Kidney (tissue), 14 donors: Measurements from ENCODE around the gene NLK. TPM values are rescaled to one million over a fixed set of nuclear protein-coding genes. Genes with fewer than 3 reads are reported as not detected.

ENCODE experiments used
- DNase-seq, 5 donors: peaks; one replicate each; pipeline ENCODE4 v3.0.0-alpha.2; 2013 to 2020
- FAIRE-seq: peaks from 2 replicates; lab custom pipeline; 2012; peaks lifted over from hg19 to GRCh38; lab: Jason Lieb, UNC
- H3K27ac ChIP-seq, 2 donors: one replicate each; pipeline ENCODE4 v1.7.0; 2013; ENCODE audit warnings: low read depth in 2 of 2, low read length in 2 of 2, inconsistent platforms in 1 of 2
- H3K27me3 ChIP-seq: one replicate; pipeline ENCODE4 v1.7.1; 2013; ENCODE audit warnings: low read length, inconsistent platforms; ENCODE audit not compliant: control insufficient read depth, insufficient read depth
- H3K36me3 ChIP-seq, 3 donors: one replicate each; pipeline versions ENCODE4 v1.7.0 to v1.7.1; 2013; ENCODE audit warnings: low read length in 3 of 3, control low read depth in 1 of 3, inconsistent platforms in 1 of 3; ENCODE audit not compliant: insufficient read depth in 3 of 3, control insufficient read depth in 2 of 3
- H3K4me1 ChIP-seq, 3 donors: one replicate each; pipeline versions ENCODE4 v1.7.0 to v1.7.1; 2013; ENCODE audit warnings: low read length in 3 of 3, inconsistent platforms in 1 of 3, low read depth in 1 of 3; ENCODE audit not compliant: control insufficient read depth in 2 of 3, insufficient read depth in 2 of 3
- H3K4me3 ChIP-seq, 3 donors: one replicate each; pipeline versions ENCODE4 v1.7.0 to v1.8.1; 2013; ENCODE audit warnings: low read length in 3 of 3, control low read depth in 1 of 3, inconsistent platforms in 1 of 3
- H3K9ac ChIP-seq, 3 donors: one replicate each; pipeline versions ENCODE4 v1.7.0 to v1.7.1; 2013; ENCODE audit warnings: low read length in 3 of 3, control low read depth in 1 of 3, inconsistent platforms in 1 of 3
- H3K9me3 ChIP-seq, 3 donors: one replicate each; pipeline versions ENCODE4 v1.7.0 to v1.7.1; 2013; ENCODE audit warnings: low read length in 3 of 3, control low read depth in 1 of 3, inconsistent platforms in 1 of 3; ENCODE audit not compliant: control insufficient read depth in 2 of 3, insufficient read depth in 1 of 3
- intact Hi-C: fragments of 100-400 bp; cut with DNase I; formaldehyde crosslinking; loops from one replicate; pipeline ENCODE4 v1.11.1; 2022
- polyA plus RNA-seq: library from polyadenylated mRNA; stranded (reverse); fragments of 350-450 nt; fragmentation: Illumina TruSeq; extraction: RNeasy Lipid Tissue Mini Kit (QIAGEN cat#74804); gene quantifications from one replicate; pipeline ENCODE4 v1.2.3, GENCODE V29; 2014; ENCODE audit warnings: low read depth, low replicate concordance; ENCODE audit not compliant: insufficient read depth
- total RNA-seq: library from RNA; stranded (reverse); fragmentation: NEBNext Ultra II Directional; extraction: Animal tissue kit (Norgen Biotek cat#: 25700); gene quantifications from one replicate; pipeline ENCODE4 v1.2.1, GENCODE V29; 2021
- TF ChIP-seq, protein P1 (sequence below): IDR thresholded peaks from 3 replicates; pipeline ENCODE4 v1.5.1; 2012; ENCODE audit warnings: mild to moderate bottlenecking, moderate library complexity, borderline replicate concordance; ENCODE audit not compliant: insufficient read depth; ENCODE audit errors: extremely low read depth
- donor health status: control.
- donor health status: control.
- donor health status: control.
- donor health status: control.
- donor health status: control.
- donor health status: DM: yes; HTN: yes; CAD: no.
- donor health status: Normal renal cell carcinoma (clear cell type).

The NLK gene
- total and polyA plus RNA-seq, 2 donors from 2014 or later = 20.2 to 31.3 TPM

DNA sequence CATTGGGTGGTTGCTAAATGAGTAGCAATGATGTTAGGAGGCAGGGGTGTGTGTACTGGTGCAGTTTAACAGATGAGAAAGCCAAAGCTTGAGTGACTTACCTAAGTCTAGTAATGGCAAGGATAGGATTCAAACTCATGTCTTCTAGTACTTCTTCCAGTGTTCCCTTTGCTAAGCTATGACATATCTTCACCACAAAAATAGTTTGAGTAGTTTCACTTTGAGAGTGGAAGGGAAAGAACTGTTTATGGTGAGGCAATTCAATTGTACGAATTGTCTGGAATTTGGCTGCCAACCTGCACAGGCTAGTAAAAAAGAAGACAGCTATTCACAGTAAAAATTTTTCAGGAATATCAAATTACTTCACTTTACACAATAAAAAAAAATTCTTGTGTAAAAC lies 138.0 kb downstream of the NLK start:
- no peak overlapping the region for H3K9ac ChIP-seq
- no peaks in the 10 kb centered on the region for H3K36me3 ChIP-seq
- H3K27me3 ChIP-seq = no peaks in the 10 kb centered on the region
- no peak overlapping the region for H3K27ac ChIP-seq
- no peak overlapping the region for H3K4me3 ChIP-seq
- DNase-seq (no peak), FAIRE-seq (no peak)
- intact Hi-C loops = no loop called here
- no peaks in the 10 kb centered on the region for H3K9me3 ChIP-seq
- H3K4me1 ChIP-seq = no peaks in the 10 kb centered on the region
- TF ChIP-seq, protein P1, sequence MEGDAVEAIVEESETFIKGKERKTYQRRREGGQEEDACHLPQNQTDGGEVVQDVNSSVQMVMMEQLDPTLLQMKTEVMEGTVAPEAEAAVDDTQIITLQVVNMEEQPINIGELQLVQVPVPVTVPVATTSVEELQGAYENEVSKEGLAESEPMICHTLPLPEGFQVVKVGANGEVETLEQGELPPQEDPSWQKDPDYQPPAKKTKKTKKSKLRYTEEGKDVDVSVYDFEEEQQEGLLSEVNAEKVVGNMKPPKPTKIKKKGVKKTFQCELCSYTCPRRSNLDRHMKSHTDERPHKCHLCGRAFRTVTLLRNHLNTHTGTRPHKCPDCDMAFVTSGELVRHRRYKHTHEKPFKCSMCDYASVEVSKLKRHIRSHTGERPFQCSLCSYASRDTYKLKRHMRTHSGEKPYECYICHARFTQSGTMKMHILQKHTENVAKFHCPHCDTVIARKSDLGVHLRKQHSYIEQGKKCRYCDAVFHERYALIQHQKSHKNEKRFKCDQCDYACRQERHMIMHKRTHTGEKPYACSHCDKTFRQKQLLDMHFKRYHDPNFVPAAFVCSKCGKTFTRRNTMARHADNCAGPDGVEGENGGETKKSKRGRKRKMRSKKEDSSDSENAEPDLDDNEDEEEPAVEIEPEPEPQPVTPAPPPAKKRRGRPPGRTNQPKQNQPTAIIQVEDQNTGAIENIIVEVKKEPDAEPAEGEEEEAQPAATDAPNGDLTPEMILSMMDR = no peak

GRCh38 chr17:28181568-28181967 lies 139.1 kb downstream of the NLK start:
- no peak for FAIRE-seq

GRCh38 chr17:28182559-28182958 lies 140.1 kb downstream of the NLK start:
- no peak for FAIRE-seq
- no peaks in the 10 kb centered on the region for H3K27me3 ChIP-seq
- no peak for DNase-seq

More at GRCh38 chr17:28181568-28181967, 139.1 kb downstream of the NLK start:
- no peak for DNase-seq
- Histone ChIP-seq H3K36me3 (peaks cover 0 to 9% (median 2%) of the 10 kb centered on the region in 3 donors), H3K27me3 (no peaks in the 10 kb centered on the region), H3K9me3 (no peaks in the 10 kb centered on the region), H3K27ac (no peak overlapping the region), H3K9ac (no peak overlapping the region), H3K4me3 (no peak overlapping the region), H3K4me1 (no peaks in the 10 kb centered on the region)
- intact Hi-C loops = no loop called here
- TF ChIP-seq, protein P1 = no peak

More at GRCh38 chr17:28182559-28182958, 140.1 kb downstream of the NLK start:
- intact Hi-C loops = no loop called here
- TF ChIP-seq, protein P1 = no peak
- Histone ChIP-seq H3K9ac (no peak overlapping the region), H3K27ac (no peak overlapping the region), H3K4me1 (no peaks in the 10 kb centered on the region), H3K36me3 (peaks cover 0 to 9% (median 2%) of the 10 kb centered on the region in 3 donors), H3K4me3 (no peak overlapping the region), H3K9me3 (no peaks in the 10 kb centered on the region)
